HG02798 (cell line): ENCODE measurements around the gene PYCARD.

Experiments
- ATAC-seq: cut with Tn5 transposase; IDR thresholded peaks from one replicate; pipeline ENCODE4 v1.9.1; 2021; ENCODE audit warnings: mild to moderate bottlenecking; ENCODE audit not compliant: unreplicated experiment, poor library complexity

Gene PYCARD

DNA sequence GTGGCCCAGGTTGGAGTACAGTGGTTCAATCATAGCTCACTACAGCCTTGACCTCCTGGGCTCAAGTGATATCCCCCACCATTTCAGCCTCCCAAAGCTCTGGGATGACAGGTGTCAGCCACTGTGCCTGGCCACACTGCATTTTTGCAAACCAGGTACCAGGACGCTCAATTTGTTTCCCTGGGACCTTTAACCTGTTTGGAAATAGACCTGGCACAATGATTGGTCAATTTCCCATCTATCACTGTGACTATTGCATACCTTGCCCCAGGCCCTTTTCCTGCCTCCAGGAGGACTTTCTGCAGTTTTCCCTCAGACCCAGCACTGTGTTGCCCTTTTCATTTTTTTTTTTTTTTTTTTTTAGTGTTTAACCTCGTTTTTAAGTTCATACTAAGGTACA is 33.7 kb downstream of the PYCARD start:
- ATAC-seq = no peak

GRCh38 chr16:31167315-31167714 is 35.2 kb downstream of the PYCARD start:
- no peak for ATAC-seq

GRCh38 chr16:31157136-31157535 is 45.4 kb downstream of the PYCARD start:
- no peak for ATAC-seq
